GM19099 (cell line): ENCODE measurements around the gene KCNJ14.

Experiments
- POLR2A ChIP-seq: IDR thresholded peaks from 3 replicates; pipeline ENCODE4 v1.6.1; 2011; ENCODE audit warnings: low read depth; ENCODE audit not compliant: insufficient read length; ENCODE audit errors: extremely low read depth

KCNJ14 gene

DNA sequence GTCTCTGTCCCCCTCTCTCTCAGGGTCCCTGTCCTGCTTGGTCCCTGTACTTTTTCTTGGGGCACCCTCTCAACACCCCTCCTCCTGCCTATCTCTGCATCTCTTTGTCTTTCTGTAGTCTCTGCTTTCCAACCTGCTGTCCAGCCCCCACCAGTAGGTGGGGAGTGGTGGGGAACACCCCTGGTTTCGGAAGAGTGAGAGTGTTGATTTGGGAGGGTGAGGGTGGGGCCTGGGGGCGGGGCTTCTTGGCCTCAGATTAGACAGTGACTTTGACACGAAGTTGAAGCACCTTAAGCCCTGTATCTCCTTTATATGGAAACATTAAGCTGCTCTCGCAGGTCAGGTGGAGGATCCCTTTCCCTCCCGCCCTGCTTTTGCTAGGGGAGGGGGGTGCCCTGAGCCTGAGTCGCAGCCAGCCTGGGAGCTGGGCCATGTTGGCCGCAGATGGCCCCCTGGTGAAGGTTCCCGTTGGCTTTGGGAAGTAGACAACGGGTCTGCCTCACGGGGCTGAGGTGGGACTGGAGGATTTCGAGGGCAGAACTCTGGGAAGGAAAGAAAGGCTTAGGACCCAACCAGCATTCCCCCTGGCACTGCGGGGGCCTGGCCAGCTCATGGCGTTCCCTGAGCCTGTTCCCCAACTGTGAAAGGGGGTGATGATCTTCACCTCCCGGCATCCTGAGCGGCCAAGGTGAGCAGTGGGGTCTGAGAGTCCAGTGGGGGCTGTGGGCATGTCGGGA lies at the start of gene KCNJ14:
Gene KCNJ14 (plus strand): TSS at position 404 of the 737 bp plus-strand sequence. CDS start 6,151 bp downstream, outside the sequence.
- no peak for TF ChIP-seq POLR2A

DNA sequence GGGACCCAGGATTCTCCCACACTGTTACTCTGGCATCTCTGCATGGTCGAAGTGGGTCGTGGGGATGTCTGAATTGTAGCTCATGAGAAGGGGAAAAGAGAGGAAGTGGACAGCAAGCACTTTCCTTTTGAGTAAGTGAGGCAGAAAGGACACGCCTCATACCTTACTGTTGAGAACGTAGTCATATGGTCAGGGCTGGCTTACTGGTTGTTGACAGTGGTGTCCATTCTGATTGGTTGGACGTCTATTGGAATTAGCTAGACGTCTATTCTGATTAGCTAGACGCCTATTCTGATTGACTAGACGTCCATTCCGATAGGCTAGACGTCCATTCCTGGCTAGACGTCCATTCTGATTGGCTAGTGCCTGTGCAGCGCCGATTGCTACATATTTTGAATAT lies 49.5 kb upstream of the KCNJ14 start:
- TF ChIP-seq POLR2A, result no peak

DNA sequence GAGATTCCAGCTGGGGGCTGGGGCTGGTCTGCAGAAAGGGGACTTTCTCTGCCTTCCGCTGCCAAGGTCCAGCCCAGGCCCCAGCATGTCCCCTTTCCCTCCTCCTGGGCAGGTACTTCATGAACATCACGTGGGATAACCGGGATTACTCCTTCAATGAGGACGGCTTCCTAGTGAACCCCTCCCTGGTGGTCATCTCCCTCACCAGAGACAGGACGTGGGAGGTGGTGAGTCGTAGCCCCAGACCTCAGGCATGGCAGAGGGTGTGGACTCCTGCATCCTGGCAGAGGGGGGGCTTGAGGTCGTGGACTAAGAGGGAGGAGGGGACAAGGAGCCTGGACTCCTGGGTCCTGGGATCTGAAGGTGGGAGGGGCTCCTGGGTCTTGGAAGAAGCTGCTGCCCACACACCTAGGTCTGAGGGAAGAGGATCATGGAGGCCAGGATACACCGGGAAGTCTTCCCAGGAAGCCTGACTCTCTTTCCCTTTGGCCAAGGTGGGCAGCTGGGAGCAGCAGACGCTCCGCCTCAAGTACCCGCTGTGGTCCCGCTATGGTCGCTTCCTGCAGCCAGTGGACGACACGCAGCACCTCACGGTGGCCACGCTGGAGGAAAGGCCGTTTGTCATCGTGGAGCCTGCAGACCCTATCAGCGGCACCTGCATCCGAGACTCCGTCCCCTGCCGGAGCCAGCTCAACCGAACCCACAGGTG lies 41.3 kb upstream of the KCNJ14 start:
- no peak for TF ChIP-seq POLR2A

DNA sequence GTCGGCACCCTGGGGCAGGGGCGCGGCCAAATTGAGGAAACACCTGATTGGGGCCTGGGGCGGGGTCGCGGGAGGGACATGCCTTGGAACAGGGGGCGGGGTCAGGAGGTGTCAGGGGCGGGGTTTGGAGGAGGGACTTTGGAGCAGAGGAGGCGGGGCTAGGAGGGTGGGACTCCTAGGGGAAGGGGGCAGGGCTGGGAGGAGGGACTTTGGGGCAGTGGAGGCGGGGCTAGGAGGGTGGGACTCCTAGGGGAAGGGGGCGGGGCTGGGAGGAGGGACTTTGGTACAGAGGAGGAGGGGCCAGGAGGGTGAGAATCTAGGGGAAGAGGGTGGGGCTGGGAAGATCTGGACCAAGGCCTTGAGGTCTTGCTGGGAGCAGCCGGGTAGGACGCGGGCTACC lies 40.0 kb upstream of the KCNJ14 start:
- no peak for TF ChIP-seq POLR2A

DNA sequence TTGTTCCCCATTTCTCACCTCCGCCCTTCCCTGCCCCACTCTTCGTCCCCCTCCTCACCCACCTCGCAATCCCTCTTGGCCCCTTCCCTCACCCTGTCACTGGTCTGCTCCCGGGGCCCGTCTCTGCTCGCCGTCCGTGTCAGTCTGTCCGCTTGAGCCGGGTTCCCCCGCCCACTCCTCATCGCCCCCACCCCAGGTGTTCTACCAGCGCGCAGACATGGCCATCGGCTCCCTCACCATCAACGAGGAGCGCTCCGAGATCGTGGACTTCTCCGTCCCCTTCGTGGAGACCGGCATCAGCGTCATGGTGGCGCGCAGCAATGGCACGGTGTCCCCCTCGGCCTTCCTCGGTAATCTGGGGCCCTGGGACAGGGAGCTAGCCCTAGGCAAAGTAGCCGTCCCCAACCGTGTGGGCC lies 39.6 kb upstream of the KCNJ14 start:
- no peak for TF ChIP-seq POLR2A

DNA sequence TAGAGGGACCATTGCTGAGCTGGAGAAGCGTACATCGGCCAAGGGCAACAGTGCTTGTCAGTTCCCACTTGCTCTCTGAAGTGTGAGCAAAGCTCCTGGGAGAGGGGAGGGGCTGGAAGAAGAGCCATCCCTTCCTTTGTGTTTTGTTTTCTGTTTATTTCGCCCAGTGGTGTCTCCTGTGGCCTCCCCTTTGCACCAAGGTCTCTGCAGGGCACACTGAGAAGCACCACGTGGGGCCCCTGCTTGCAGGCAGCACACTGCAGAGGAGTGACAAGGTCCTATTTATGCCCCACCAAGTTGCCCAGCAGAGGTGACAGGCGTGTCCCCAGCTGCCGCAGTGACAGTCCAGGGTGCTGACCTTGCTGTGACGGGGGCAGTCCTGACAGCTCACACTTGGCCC lies 38.0 kb upstream of the KCNJ14 start:
- no peak for TF ChIP-seq POLR2A

DNA sequence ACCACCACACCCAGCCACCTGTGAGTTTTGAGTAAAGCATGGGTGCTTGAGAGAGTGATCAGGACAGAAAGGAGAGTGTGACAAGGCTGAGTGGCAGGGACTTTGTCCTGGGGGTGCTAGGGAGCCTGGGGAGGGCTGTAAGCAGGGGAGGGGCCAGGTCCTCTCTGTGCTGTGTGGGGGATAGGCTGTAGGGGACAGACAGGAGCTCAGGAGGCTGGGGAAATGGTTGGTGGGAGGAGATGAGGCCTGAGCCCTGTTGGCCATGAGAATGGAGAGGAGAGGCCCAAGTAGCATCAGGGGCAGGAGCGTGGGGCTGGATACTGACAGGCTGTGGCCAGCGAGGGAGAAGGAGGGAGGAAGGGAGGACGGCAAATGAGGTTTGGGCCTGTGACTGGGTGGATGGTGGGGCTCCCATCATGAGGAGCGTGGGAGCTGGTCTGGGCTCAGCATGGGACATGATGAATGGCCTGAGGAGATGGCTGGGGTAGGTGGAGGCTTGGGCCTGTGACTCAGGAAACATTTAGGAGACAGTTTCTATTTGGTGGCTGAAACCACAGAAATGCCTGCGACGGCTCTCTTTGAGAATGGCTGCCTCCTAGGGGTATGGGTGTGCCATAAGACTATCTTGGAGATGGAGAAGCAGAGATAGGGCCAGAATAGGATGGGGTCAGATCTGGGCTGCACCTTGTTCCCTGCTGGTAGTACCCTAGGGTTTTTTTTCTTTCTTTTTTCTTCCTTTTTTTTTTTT lies 36.9 kb upstream of the KCNJ14 start:
- TF ChIP-seq POLR2A, result no peak

DNA sequence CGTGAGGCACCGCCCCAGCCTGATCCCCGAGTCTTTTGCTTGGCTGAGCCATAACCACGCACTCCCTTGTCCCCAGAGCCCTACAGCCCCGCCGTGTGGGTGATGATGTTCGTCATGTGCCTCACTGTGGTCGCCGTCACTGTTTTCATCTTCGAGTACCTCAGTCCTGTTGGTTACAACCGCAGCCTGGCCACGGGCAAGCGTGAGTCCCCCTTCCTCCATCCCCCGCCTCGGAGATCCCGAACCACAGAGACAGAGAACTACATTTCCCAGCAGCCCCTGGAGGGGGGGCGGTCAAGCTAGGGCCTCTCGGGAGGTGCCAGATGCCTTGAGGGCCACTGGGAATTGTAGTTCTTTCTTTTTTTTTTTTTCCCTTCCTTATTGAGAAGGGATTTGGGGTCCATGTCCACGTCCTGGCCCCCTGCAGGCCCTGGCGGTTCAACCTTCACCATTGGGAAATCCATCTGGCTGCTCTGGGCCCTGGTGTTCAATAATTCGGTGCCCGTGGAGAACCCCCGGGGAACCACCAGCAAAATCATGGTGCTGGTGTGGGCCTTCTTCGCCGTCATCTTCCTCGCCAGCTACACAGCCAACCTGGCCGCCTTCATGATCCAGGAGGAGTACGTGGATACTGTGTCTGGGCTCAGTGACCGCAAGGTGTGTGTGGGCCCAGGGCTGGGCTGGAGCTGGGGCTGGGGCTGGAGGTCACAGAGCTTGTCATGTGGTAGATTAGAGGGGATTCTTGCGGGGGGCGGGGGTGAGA lies 36.0 kb upstream of the KCNJ14 start:
- no peak for TF ChIP-seq POLR2A

DNA sequence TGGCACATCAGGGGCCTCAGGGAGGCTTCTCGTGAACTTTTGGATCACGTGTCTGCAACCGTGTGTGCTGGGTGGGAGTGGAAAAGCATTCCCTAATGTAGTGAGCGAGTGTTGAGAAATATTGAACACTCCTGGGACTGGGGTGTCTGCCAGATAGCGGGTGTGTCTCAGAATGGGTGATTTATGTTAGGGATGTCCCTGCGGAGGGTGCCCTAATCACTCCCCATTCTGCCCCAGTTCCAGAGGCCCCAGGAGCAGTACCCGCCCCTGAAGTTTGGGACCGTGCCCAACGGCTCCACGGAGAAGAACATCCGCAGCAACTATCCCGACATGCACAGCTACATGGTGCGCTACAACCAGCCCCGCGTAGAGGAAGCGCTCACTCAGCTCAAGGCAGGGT lies 33.8 kb upstream of the KCNJ14 start:
- no peak for TF ChIP-seq POLR2A

DNA sequence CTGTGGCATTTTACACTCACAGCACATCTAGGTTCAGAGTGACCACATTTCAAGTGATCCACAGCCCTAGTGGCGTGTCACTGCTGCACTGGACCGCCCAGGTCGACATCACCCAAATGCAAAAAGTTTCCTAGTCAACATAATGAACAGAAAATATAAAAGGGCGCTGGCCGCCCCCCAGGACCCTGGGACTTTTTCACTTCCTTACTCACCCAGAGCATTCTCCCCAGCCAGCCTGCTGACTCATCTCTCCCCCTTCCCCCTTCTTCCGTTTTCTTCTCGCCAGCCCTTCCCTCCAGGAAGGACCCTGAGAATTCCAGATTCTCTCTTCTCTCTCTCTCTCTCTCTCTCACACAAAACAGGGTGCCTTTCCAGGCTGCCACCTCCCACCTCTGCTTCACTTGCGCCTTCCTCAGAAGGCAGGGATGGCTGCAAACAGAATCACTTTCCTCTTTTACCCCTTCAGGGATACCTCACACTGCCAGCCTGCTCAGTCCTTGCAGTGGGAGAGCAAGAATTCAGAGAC lies 30.6 kb upstream of the KCNJ14 start:
- no peak for TF ChIP-seq POLR2A

DNA sequence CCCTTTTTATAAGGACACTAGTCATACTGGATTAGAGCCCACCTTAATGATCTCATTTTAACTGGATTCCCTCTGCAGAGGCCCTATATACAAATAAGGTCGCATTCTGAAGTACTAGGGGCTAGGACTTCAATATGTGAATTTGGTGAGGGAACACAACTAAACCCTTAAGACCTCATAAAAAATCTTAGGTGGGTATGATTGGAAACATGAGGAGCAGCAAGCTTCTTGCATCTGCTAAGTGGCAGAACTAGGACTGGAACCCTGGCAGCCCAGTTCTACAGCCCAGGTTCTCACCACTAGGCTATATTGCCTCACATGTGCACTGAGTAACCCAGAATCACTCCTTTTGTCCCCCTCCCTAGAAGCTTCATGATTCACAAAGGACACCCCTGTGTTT lies 26.7 kb upstream of the KCNJ14 start:
- TF ChIP-seq POLR2A, result no peak

DNA sequence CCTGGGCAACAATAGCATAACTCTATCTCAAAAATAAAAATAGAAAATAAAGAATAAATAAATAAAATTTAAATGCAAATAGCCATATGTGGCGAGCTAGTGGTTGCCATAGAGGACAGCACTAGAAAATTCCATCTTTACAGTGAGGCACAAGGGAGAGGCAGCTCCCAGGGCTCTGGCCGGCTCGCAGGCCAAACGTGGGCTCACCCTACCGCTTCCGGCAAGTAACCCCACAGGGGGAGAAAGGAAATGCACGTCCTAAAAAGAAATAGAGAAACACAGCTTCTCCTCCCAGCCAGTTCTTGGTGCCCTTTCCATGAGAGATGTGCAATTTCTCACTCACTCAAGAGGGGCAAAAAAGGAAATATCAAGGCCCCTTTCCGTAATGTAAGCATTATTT lies 22.0 kb upstream of the KCNJ14 start:
- TF ChIP-seq POLR2A, result no peak

DNA sequence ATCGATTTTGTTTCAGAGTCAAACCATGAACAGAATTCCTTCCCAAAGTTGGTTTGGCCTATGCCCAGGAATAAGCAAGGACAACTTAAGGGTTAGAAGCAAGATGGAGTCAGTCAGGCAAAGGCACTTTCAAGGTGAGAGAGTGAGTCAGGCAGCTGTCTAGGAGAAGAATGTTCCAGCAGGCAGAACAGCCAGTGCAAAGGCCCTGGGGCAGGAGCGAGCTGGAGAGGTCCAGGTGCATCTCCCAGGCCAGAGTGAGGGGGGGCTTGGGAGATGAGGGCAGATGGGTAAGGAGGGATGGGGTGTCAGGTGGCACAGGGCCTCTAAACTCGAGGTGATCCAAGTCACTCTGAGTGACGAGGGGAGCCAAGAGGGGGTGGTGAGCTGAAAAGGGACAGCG lies 18.8 kb upstream of the KCNJ14 start:
- TF ChIP-seq POLR2A, result no peak

DNA sequence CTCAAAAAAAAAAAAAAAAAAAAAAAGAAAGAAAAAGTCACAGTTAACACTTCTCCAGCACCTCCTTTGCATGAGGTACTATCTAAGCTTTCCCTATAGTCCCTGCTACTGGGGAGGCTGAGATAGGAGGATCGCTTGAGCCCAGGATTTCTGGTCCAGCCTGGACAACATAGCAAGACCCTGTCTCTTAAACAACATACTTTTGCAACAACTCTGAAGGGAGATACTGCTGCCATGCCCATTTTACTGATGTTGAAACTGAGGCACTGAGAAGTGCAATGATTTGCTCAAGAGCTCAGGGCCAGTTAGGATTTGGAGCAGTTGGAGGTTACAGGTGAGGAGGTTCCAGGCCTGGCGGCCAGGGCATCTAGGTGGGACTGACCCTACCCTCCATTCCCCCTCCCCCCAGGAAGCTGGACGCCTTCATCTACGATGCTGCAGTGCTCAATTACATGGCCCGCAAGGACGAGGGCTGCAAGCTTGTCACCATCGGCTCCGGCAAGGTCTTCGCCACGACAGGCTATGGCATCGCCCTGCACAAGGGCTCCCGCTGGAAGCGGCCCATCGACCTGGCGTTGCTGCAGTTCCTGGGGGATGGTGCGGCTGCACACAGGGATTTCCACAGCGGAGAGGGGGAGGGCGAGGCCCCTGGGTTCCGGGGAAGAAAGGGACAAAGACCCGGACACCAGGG lies 13.9 kb upstream of the KCNJ14 start:
- no peak for TF ChIP-seq POLR2A
